ENCODE results near the gene TBCK. TPM values are rescaled to one million over a fixed set of nuclear protein-coding genes. Genes with fewer than 3 reads are reported as not detected.

Gene TBCK
- polyA plus RNA-seq, 1 donor, result 29.0 TPM

DNA sequence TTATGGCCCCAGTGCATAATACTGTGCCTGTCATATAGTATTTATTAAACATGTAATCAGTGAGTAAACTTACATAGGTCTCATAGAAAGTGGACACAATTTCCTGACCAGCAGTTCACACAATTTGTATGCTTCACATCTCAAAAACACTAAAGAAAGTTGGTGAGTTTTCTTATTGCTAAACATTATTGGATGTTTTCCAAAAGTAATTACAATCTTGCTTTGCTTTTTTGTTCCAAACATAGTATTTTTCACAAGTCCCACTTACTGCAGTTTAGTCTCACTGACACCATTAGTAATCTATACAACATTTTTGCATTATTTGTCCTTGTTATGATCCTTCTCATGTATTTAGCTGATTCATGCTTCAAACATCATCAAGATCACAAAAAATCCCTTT, 132.5 kb downstream of the TBCK start:
- Histone ChIP-seq H3K27ac (ENCODE audit: low read length) (no peak overlapping the region), H3K4me1 (ENCODE audit: control insufficient read depth, insufficient read depth, low read length) (no peaks in the 10 kb centered on the region), H3K27me3 (ENCODE audit: control insufficient read depth, insufficient read depth, low read length) (no peaks in the 10 kb centered on the region), H3K4me3 (ENCODE audit: low read length) (no peak overlapping the region), H3K9me3 (ENCODE audit: control insufficient read depth, low read depth, low read length) (no peaks in the 10 kb centered on the region), H3K36me3 (ENCODE audit: control insufficient read depth, insufficient read depth, low read length) (peaks cover 2% of the 10 kb centered on the region)
- no peak for DNase-seq

DNA sequence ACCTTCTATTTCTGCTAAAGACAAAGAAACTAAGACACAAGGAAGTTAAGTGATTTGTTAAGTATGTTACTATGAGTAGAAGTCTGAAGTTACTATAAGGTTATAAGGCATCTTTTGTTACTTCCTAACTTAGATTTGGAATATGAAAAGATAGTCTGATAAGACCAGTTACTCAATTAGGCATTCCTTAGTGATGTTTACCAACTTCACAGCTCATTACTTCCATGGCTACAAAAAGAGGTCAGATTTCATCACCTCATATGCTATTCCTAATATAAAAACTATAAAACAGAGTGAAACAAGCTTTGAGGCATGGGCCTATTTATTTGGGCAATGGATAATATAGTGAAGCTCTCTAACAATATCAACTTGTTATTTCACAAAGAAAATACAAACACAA, 143.1 kb downstream of the TBCK start:
- H3K27ac ChIP-seq (ENCODE audit: low read length), result no peak overlapping the region
- no peaks in the 10 kb centered on the region for H3K27me3 ChIP-seq (ENCODE audit: control insufficient read depth, insufficient read depth, low read length)
- H3K9me3 ChIP-seq (ENCODE audit: control insufficient read depth, low read depth, low read length), result no peaks in the 10 kb centered on the region
- DNase-seq, result no peak
- no peaks in the 10 kb centered on the region for H3K4me1 ChIP-seq (ENCODE audit: control insufficient read depth, insufficient read depth, low read length)
- H3K4me3 ChIP-seq (ENCODE audit: low read length), result no peak overlapping the region
- peaks cover 4% of the 10 kb centered on the region for H3K36me3 ChIP-seq (ENCODE audit: control insufficient read depth, insufficient read depth, low read length)

DNA sequence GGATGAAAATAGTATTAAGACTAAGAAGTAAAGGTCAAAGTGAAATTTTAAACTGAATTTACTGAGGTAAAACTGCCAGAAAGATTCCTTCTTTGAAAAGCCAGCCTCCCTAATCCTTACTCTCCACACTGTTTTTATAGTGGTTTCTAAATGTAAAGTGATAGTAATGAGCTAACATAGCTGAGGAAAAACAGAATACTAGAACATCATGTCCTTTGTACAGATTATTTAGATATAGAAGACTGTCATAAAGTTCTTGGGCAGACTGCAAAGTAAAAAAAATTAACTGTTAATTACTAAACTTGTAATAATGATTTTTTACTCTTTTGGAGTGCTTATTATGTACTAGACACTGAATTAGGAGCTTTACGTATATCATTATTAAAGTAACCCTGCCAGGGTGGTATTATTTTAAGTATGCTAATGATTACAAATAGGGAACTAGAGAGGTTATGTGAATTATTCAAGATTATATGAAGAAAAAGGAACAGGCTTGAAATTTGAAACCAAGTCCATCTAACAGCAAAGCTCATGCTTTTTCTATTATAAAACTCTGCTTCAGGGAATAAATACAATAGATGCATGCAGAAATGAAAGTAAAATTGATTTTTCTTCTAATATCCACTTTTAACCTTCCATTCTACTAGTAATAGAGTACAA, 150.5 kb downstream of the TBCK start:
- H3K4me3 ChIP-seq (ENCODE audit: low read length), result no peak overlapping the region
- 100% methylated on average over 1 of the region's 1 CpG for WGBS (ENCODE audit: insufficient coverage, low lambda C conversion rate)
- H3K4me1 ChIP-seq (ENCODE audit: control insufficient read depth, insufficient read depth, low read length), result no peaks in the 10 kb centered on the region
- peaks cover 17% of the 10 kb centered on the region for H3K36me3 ChIP-seq (ENCODE audit: control insufficient read depth, insufficient read depth, low read length)
- peaks cover 6% of the 10 kb centered on the region for H3K9me3 ChIP-seq (ENCODE audit: control insufficient read depth, low read depth, low read length)
- H3K27me3 ChIP-seq (ENCODE audit: control insufficient read depth, insufficient read depth, low read length), result no peaks in the 10 kb centered on the region
- H3K27ac ChIP-seq (ENCODE audit: low read length), result no peak overlapping the region
- DNase-seq, result no peak

DNA sequence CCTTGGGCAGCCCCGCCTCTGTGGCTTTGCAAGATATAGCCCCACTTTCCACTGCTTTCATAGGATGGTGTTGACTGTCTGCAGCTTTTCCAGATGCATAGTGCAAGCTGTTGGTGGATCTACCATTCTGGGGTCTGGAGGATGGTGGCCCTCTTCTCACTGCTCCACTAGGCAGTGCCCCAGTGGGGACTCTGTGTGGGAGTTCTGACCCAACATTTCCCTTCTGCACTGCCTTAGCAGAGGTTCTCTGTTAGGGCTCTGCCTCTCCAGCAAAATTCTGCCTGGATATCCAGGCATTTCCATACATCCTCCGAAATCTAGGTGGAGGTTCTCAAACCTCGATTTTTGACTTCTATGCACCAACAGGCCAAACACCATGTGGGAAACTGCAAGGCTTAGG, 153.7 kb downstream of the TBCK start:
- H3K4me3 ChIP-seq (ENCODE audit: low read length), result no peak overlapping the region
- peaks cover 6% of the 10 kb centered on the region for H3K9me3 ChIP-seq (ENCODE audit: control insufficient read depth, low read depth, low read length)
- no peak overlapping the region for H3K27ac ChIP-seq (ENCODE audit: low read length)
- WGBS (ENCODE audit: insufficient coverage, low lambda C conversion rate), result no CpG with 5 or more reads among the region's 3 CpGs
- no peak for DNase-seq
- H3K27me3 ChIP-seq (ENCODE audit: control insufficient read depth, insufficient read depth, low read length), result no peaks in the 10 kb centered on the region
- no peaks in the 10 kb centered on the region for H3K4me1 ChIP-seq (ENCODE audit: control insufficient read depth, insufficient read depth, low read length)
- peaks cover 16% of the 10 kb centered on the region for H3K36me3 ChIP-seq (ENCODE audit: control insufficient read depth, insufficient read depth, low read length)

DNA sequence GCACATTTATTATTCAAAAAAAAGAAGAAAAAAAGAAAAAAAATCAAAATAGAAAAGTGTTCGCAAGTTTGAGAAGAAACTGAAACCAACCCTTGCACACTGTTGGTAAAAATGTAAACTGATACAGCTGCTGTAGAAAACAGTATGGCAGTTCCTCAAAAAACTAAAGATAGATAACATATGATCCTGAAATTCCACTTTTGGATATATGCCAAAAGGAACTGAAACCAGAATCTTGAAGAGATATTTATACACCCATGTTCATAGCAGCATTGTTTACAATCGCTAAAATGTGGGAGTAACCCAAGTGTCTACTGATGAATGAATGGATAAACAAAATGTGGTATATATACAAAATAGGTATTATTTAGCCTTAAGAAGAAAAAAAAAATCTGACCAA, 155.4 kb downstream of the TBCK start:
- no peaks in the 10 kb centered on the region for H3K27me3 ChIP-seq (ENCODE audit: control insufficient read depth, insufficient read depth, low read length)
- H3K9me3 ChIP-seq (ENCODE audit: control insufficient read depth, low read depth, low read length), result peaks cover 6% of the 10 kb centered on the region
- WGBS (ENCODE audit: insufficient coverage, low lambda C conversion rate), result 100% methylated on average over 2 of the region's 2 CpGs
- DNase-seq, result no peak
- peaks cover 27% of the 10 kb centered on the region for H3K36me3 ChIP-seq (ENCODE audit: control insufficient read depth, insufficient read depth, low read length)
- H3K27ac ChIP-seq (ENCODE audit: low read length), result no peak overlapping the region
- no peak overlapping the region for H3K4me3 ChIP-seq (ENCODE audit: low read length)
- no peaks in the 10 kb centered on the region for H3K4me1 ChIP-seq (ENCODE audit: control insufficient read depth, insufficient read depth, low read length)

DNA sequence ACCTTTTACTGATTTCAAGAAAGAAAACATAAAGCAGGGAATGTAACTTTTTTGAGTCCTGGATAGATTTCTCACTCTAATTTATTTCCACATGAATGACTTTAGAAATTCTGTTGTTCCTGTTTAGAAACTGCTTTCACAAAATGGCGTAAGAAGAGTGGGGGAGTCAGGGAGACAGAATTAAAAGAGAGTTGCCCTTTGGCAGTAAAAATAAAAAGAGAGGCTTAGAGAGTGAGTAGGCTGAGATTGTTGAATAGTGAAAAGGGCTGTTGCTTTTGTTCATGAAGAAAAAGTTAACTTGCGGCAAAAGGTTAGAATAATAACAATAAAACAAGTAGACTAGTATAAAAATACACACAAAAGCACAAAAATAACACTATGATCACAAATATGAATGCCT, 166.1 kb downstream of the TBCK start:
- Histone ChIP-seq H3K27me3 (ENCODE audit: control insufficient read depth, insufficient read depth, low read length) (no peaks in the 10 kb centered on the region), H3K4me1 (ENCODE audit: control insufficient read depth, insufficient read depth, low read length) (no peaks in the 10 kb centered on the region), H3K4me3 (ENCODE audit: low read length) (no peak overlapping the region), H3K36me3 (ENCODE audit: control insufficient read depth, insufficient read depth, low read length) (peaks cover 6% of the 10 kb centered on the region), H3K9me3 (ENCODE audit: control insufficient read depth, low read depth, low read length) (peaks cover 5% of the 10 kb centered on the region), H3K27ac (ENCODE audit: low read length) (no peak overlapping the region)
- WGBS (ENCODE audit: insufficient coverage, low lambda C conversion rate), result 100% methylated on average over 1 of the region's 2 CpGs
- no peak for DNase-seq

DNA sequence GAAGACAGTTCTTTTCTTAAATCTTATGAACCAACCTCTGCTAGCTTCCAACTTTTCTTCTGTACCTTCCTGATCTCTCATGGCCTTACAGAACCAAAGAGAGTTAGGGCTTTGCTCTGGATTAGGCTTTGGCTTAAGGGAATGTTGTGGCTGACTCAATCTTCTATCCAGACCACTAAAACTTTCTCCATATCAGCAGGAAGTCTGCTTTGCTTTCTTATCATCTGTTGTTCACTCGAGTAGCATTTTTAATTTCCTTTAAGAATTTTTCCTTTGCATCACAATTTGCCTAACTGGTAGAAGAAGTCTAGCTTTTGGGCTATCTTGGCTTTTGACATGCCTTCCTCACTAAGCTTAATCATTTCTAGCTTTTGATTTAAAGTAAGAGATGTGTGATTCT, 167.0 kb downstream of the TBCK start:
- Histone ChIP-seq H3K9me3 (ENCODE audit: control insufficient read depth, low read depth, low read length) (peaks cover 5% of the 10 kb centered on the region), H3K4me1 (ENCODE audit: control insufficient read depth, insufficient read depth, low read length) (no peaks in the 10 kb centered on the region), H3K27me3 (ENCODE audit: control insufficient read depth, insufficient read depth, low read length) (no peaks in the 10 kb centered on the region), H3K4me3 (ENCODE audit: low read length) (no peak overlapping the region), H3K27ac (ENCODE audit: low read length) (no peak overlapping the region), H3K36me3 (ENCODE audit: control insufficient read depth, insufficient read depth, low read length) (peaks cover 4% of the 10 kb centered on the region)
- no peak for DNase-seq
- WGBS (ENCODE audit: insufficient coverage, low lambda C conversion rate), result no CpG with 5 or more reads among the region's 1 CpG

DNA sequence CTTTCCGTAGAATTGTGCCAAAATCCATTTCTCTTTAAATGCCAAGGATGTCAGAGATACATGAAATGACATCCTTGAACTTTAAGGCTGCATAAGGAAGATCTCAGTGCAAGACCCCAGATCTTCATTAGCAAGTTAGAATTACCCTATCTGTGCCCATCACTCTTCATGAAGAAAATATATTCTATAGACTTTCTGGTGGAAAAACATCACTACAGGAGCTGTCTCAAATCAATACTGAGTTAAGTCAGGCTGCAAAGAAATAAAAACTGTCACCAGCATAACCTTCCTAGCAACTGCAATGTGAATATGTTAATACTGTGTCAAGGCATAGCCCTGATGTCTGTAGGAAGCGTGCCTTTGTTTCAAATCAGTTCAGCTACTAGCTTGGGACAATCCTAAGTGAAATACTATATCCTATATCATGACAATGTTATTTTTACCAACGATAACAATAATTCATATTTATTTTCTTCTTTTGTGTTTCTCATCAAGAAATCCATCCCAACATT, 173.3 kb downstream of the TBCK start:
- H3K4me3 ChIP-seq (ENCODE audit: low read length), result no peak overlapping the region
- H3K36me3 ChIP-seq (ENCODE audit: control insufficient read depth, insufficient read depth, low read length), result peaks cover 2% of the 10 kb centered on the region
- WGBS (ENCODE audit: insufficient coverage, low lambda C conversion rate), result 100% methylated on average over 2 of the region's 3 CpGs
- H3K27me3 ChIP-seq (ENCODE audit: control insufficient read depth, insufficient read depth, low read length), result no peaks in the 10 kb centered on the region
- H3K9me3 ChIP-seq (ENCODE audit: control insufficient read depth, low read depth, low read length), result peaks cover 5% of the 10 kb centered on the region
- no peaks in the 10 kb centered on the region for H3K4me1 ChIP-seq (ENCODE audit: control insufficient read depth, insufficient read depth, low read length)
- H3K27ac ChIP-seq (ENCODE audit: low read length), result no peak overlapping the region
- DNase-seq, result no peak

DNA sequence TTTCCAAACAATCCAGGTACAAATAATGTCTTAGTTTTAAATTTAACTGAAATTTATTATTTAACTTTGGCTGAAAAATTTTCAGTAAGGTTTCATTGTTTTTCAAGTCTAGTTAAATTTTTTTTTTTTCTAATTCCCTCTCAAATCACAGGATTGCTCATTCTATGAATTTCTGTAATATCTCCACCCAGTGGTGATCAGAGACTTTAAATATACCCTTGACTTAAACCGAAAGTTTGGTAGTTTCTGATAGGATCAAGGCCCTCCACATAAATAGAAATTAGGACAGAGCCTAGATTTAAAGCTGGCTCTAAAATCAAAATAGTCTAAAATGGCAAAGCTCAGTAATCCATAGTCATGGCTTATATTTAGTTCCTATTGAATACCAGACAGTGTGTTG, 175.4 kb downstream of the TBCK start:
- no peaks in the 10 kb centered on the region for H3K36me3 ChIP-seq (ENCODE audit: control insufficient read depth, insufficient read depth, low read length)
- no CpG with 5 or more reads among the region's 1 CpG for WGBS (ENCODE audit: insufficient coverage, low lambda C conversion rate)
- no peak overlapping the region for H3K4me3 ChIP-seq (ENCODE audit: low read length)
- H3K9me3 ChIP-seq (ENCODE audit: control insufficient read depth, low read depth, low read length), result no peaks in the 10 kb centered on the region
- no peak overlapping the region for H3K27ac ChIP-seq (ENCODE audit: low read length)
- no peaks in the 10 kb centered on the region for H3K27me3 ChIP-seq (ENCODE audit: control insufficient read depth, insufficient read depth, low read length)
- H3K4me1 ChIP-seq (ENCODE audit: control insufficient read depth, insufficient read depth, low read length), result no peaks in the 10 kb centered on the region
- DNase-seq, result no peak

DNA sequence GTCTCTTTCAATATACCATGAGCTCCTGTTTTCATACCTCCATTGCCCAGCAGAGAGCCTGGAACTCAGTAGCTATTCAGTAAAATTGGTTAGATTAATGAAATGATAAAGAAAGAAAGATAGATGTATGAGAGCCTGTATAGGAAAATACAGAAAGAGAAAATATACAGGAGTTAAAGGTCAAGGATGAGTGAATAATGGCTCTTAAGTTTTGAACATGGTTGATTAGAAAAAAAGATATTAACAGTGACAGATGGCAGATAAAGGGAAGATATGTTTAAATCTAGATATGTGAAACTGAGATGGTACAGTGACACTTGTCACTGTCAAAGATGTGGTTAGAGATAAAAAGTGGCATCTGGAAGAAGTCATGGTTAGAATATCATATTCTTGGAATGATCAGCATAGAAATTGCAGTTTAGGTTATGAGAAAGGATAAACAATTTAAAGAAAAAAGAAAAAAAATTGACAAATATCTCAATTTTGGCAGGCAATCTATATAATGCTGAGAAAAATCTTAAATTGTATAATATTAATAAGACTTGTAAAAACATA, 179.2 kb downstream of the TBCK start:
- DNase-seq, result no peak
- H3K4me3 ChIP-seq (ENCODE audit: low read length), result no peak overlapping the region
- no peaks in the 10 kb centered on the region for H3K27me3 ChIP-seq (ENCODE audit: control insufficient read depth, insufficient read depth, low read length)
- no peaks in the 10 kb centered on the region for H3K4me1 ChIP-seq (ENCODE audit: control insufficient read depth, insufficient read depth, low read length)
- no peak overlapping the region for H3K27ac ChIP-seq (ENCODE audit: low read length)
- peaks cover 9% of the 10 kb centered on the region for H3K9me3 ChIP-seq (ENCODE audit: control insufficient read depth, low read depth, low read length)
- peaks cover 8% of the 10 kb centered on the region for H3K36me3 ChIP-seq (ENCODE audit: control insufficient read depth, insufficient read depth, low read length)

DNA sequence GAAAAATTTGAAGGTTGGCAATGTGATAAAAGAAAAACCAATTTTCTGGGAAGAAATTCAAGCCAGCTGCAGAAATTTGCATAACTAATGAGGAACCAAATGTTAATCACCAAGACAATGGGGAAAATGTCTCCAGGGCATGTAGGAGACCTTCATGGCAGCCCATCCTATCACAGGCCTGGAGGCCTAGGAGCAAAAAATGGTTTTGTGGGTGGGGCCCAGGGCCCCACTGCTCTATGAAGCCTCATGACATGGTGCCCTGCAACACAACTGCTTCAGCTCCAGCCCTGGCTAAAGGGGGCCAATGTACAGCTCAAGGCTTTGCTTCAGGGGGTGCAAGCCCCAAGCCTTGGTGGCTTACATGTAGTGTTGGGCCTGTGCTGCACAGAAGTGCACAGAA, 184.0 kb downstream of the TBCK start:
- H3K4me3 ChIP-seq (ENCODE audit: low read length), result no peak overlapping the region
- H3K27ac ChIP-seq (ENCODE audit: low read length), result no peak overlapping the region
- no peaks in the 10 kb centered on the region for H3K27me3 ChIP-seq (ENCODE audit: control insufficient read depth, insufficient read depth, low read length)
- peaks cover 9% of the 10 kb centered on the region for H3K9me3 ChIP-seq (ENCODE audit: control insufficient read depth, low read depth, low read length)
- peaks cover 8% of the 10 kb centered on the region for H3K36me3 ChIP-seq (ENCODE audit: control insufficient read depth, insufficient read depth, low read length)
- no peaks in the 10 kb centered on the region for H3K4me1 ChIP-seq (ENCODE audit: control insufficient read depth, insufficient read depth, low read length)
- no peak for DNase-seq
